ENCODE measurements around the gene SLC25A12. TPM values are rescaled to one million over a fixed set of nuclear protein-coding genes. Genes with fewer than 3 reads are reported as not detected.

Gene SLC25A12
- total RNA-seq, 3 donors from 2014 or later (not counting 1 experiment from before 2014, with no cell fraction given) = 18.7 to 21.7 (median 19.0) TPM

DNA sequence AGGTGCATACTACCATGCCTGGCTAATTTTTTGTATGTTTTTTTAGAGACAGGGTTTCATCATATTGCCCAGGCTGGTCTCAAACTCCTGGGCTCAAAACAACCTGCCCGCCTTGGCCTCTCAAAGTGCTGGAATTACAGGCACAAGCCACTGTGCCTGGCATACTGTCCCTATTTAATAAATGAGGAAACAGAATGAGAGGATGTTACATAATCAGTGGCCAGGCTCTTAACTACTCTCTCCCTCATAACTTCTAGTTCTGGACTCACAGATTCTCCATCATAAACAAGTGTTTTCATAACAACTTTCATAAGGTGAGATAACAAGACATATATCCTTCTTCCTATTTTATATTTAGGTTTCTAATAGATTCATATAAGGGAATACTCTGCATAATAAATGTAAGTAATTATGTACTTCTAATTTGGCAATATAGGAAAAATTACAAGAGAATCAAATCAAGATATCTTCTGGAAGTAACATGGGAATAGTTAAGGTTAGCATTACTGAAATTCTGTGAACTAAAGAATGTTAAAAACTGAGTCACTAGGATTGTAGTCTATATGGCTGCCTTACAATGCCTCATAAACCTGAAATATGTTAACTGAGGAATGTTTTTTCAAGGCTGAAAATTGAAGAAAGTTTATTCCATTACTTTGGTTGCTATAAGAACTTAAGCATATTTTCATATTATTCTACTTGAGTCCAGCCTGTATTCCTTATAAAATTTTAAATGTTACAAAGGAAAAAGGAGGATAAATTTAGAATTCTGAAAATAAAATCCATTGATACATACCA is 71.3 kb downstream of the SLC25A12 start:
- Histone ChIP-seq H3K27me3 (ENCODE audit: control insufficient read depth, insufficient read depth, low read length) (no peaks in the 10 kb centered on the region), H3K27ac (ENCODE audit: low read length) (no peak overlapping the region), H3K9me3 (ENCODE audit: control insufficient read depth, insufficient read depth, low read length) (no peaks in the 10 kb centered on the region), H3K36me3 (ENCODE audit: control insufficient read depth, insufficient read depth, low read length) (peaks cover 3% of the 10 kb centered on the region), H3K4me1 (ENCODE audit: control insufficient read depth, insufficient read depth, low read length) (no peaks in the 10 kb centered on the region), H3K4me3 (ENCODE audit: low read length) (no peak overlapping the region)
- no peaks in the 10 kb centered on the region for H3K9me3 Mint-ChIP-seq
- 88% methylated on average over 1 of the region's 1 CpG for WGBS (ENCODE audit: insufficient coverage)
- TF ChIP-seq CTCF (IDR thresholded peaks at IDR 0.05) = no peak
- H3K4me1 Mint-ChIP-seq = no peaks in the 10 kb centered on the region
- intact Hi-C loops (cut with micrococcal nuclease) = no loop called here
- no peak for DNase-seq
- H3K27ac Mint-ChIP-seq = no peak overlapping the region
- ATAC-seq = no peak
- H3K4me3 Mint-ChIP-seq = no peak overlapping the region
- no peaks in the 10 kb centered on the region for H3K27me3 Mint-ChIP-seq (ENCODE audit: low read depth in 2 of 2)
- no peaks in the 10 kb centered on the region for H3K36me3 Mint-ChIP-seq

- Histone ChIP-seq H3K9me3 (ENCODE audit: control insufficient read depth, insufficient read depth, low read length) (no peaks in the 10 kb centered on the region), H3K27ac (ENCODE audit: low read length) (no peak overlapping the region), H3K4me3 (ENCODE audit: low read length) (no peak overlapping the region), H3K4me1 (ENCODE audit: control insufficient read depth, insufficient read depth, low read length) (no peaks in the 10 kb centered on the region), H3K27me3 (ENCODE audit: control insufficient read depth, insufficient read depth, low read length) (no peaks in the 10 kb centered on the region), H3K36me3 (ENCODE audit: control insufficient read depth, insufficient read depth, low read length) (no peaks in the 10 kb centered on the region)
- H3K9me3 Mint-ChIP-seq = no peaks in the 10 kb centered on the region
- no peaks in the 10 kb centered on the region for H3K4me1 Mint-ChIP-seq
- DNase-seq (no peak), ATAC-seq (no peak)
- H3K27ac Mint-ChIP-seq = no peak overlapping the region
- WGBS (ENCODE audit: insufficient coverage) = no CpG with 5 or more reads among the region's 1 CpG
- no peak for TF ChIP-seq CTCF (IDR thresholded peaks at IDR 0.05)
- no peaks in the 10 kb centered on the region for H3K27me3 Mint-ChIP-seq (ENCODE audit: low read depth in 2 of 2)
- no peaks in the 10 kb centered on the region for H3K36me3 Mint-ChIP-seq
- no peak overlapping the region for H3K4me3 Mint-ChIP-seq
- intact Hi-C loops (cut with micrococcal nuclease) = no loop called here
Observed at GRCh38 chr2:171819453-171819852, 74.6 kb downstream of the SLC25A12 start.

DNA sequence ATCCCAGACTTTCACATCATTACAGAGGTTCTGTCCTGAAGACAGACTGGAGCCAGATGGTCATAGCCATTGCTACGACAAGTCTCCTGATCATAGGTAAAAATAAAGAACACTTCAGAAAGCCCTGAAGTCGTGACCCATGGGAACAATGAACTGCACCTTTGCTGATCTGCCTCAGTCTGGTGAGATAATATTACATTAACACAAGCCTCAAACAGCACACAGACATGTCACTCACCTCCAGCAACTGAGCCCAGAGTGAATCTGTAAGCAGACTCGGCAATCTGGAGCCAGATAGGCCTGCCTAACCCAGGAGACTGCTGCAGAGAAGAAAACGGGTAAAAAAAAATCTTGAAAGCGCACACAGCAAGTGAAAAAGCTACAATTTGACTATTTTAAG is 79.2 kb downstream of the SLC25A12 start:
- intact Hi-C loops (cut with micrococcal nuclease) = loop anchor here (5.0 kb wide), 2 partner anchors 297 to 647 kb away; no protein-coding TSS in a partner anchor
- Histone ChIP-seq H3K4me3 (ENCODE audit: low read length) (no peak overlapping the region), H3K9me3 (ENCODE audit: control insufficient read depth, insufficient read depth, low read length) (no peaks in the 10 kb centered on the region), H3K27me3 (ENCODE audit: control insufficient read depth, insufficient read depth, low read length) (no peaks in the 10 kb centered on the region), H3K36me3 (ENCODE audit: control insufficient read depth, insufficient read depth, low read length) (peaks cover 6% of the 10 kb centered on the region), H3K27ac (ENCODE audit: low read length) (no peak overlapping the region), H3K4me1 (ENCODE audit: control insufficient read depth, insufficient read depth, low read length) (no peaks in the 10 kb centered on the region)
- no peak overlapping the region for H3K27ac Mint-ChIP-seq
- H3K36me3 Mint-ChIP-seq = no peaks in the 10 kb centered on the region
- H3K4me1 Mint-ChIP-seq = no peaks in the 10 kb centered on the region
- 99% methylated on average over 5 of the region's 5 CpGs for WGBS (ENCODE audit: insufficient coverage)
- no peak for TF ChIP-seq CTCF (IDR thresholded peaks at IDR 0.05)
- H3K27me3 Mint-ChIP-seq (ENCODE audit: low read depth in 2 of 2) = no peaks in the 10 kb centered on the region
- H3K9me3 Mint-ChIP-seq = no peaks in the 10 kb centered on the region
- DNase-seq (no peak), ATAC-seq (no peak)
- no peak overlapping the region for H3K4me3 Mint-ChIP-seq
